A673 (cell line): ENCODE measurements around the gene FGR.

Source experiments
- EZH2 ChIP-seq: fragments of 200-600 bp; sonication (generic); IDR thresholded peaks from 2 replicates; pipeline ENCODE4 v1.6.1; 2017; ENCODE audit warnings: borderline replicate concordance, low read depth, mild to moderate bottlenecking, mixed read lengths, antibody characterized with exemption, low read length; ENCODE audit not compliant: poor library complexity, severe bottlenecking
- TF ChIP-seq, protein P1 (sequence below): fragments of 300-800, 200-600 bp; sonication (generic); conservative IDR thresholded peaks from 2 replicates; pipeline ENCODE4 v1.5.1; 2017; ENCODE audit warnings: low read depth, mild to moderate bottlenecking, antibody characterized with exemption, low read length, moderate library complexity, mixed read lengths

DNA sequence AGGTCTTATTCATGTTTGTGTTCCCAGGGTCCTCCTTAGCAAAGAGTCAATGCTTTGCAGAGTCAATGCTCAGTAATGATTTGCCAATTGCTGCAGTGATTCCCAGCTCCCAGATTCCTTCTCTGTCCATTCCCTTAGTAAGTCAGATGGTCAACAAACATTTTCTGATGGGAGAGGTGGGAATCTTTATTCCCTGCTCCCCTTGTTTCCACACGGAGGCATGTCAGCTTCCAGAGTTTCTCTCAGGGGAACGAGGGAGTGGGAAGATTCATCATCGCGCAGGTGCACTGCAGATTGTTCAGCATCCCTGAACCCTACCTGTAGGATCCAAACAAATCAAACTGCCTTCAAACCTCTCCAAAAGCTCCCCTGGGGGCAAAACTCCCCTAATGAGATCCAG lies 23.5 kb downstream of the FGR start:
- TF ChIP-seq, protein P1, sequence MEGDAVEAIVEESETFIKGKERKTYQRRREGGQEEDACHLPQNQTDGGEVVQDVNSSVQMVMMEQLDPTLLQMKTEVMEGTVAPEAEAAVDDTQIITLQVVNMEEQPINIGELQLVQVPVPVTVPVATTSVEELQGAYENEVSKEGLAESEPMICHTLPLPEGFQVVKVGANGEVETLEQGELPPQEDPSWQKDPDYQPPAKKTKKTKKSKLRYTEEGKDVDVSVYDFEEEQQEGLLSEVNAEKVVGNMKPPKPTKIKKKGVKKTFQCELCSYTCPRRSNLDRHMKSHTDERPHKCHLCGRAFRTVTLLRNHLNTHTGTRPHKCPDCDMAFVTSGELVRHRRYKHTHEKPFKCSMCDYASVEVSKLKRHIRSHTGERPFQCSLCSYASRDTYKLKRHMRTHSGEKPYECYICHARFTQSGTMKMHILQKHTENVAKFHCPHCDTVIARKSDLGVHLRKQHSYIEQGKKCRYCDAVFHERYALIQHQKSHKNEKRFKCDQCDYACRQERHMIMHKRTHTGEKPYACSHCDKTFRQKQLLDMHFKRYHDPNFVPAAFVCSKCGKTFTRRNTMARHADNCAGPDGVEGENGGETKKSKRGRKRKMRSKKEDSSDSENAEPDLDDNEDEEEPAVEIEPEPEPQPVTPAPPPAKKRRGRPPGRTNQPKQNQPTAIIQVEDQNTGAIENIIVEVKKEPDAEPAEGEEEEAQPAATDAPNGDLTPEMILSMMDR = no peak
- TF ChIP-seq EZH2 = no peak
